GM21825 (cell line): ENCODE measurements around the gene NPHS1.
"Not testable (repeated sequence)": the region's sequence is repeated elsewhere in the genome, so short reads cannot be mapped to it uniquely, and the experiment has no call there.

Experiments used
- ATAC-seq: cut with Tn5 transposase; IDR thresholded peaks from one replicate; pipeline ENCODE4 v1.9.1; 2021; ENCODE audit warnings: mild to moderate bottlenecking, moderate library complexity; ENCODE audit not compliant: unreplicated experiment

The NPHS1 gene

GRCh38 chr19:35874392-35874930 is 22.2 kb upstream of the NPHS1 start:
- ATAC-seq: no peak

GRCh38 chr19:35872180-35872579 is 19.9 kb upstream of the NPHS1 start:
- ATAC-seq: no peak

- no peak for ATAC-seq
Measured at GRCh38 chr19:35871611-35872010, 19.3 kb upstream of the NPHS1 start.

GRCh38 chr19:35870798-35871197 is 18.5 kb upstream of the NPHS1 start:
- ATAC-seq: no peak

- ATAC-seq: not testable (repeated sequence)
Measured at GRCh38 chr19:35870124-35870736, 17.9 kb upstream of the NPHS1 start.

- no peak for ATAC-seq
Measured at GRCh38 chr19:35869327-35870123, 17.2 kb upstream of the NPHS1 start.

- ATAC-seq: no peak
Measured at GRCh38 chr19:35868823-35869326, 16.6 kb upstream of the NPHS1 start.

- no peak for ATAC-seq
Measured at GRCh38 chr19:35868172-35868822, 16.0 kb upstream of the NPHS1 start, which contains the start of gene APLP1. Gene APLP1 (plus strand): TSS chr19:35868574. CDS start chr19:35868637, 63 bp downstream.

- ATAC-seq: no peak
Measured at GRCh38 chr19:35863018-35863417, 10.7 kb upstream of the NPHS1 start.

- no peak for ATAC-seq
Measured at GRCh38 chr19:35862528-35862927, 10.2 kb upstream of the NPHS1 start.

GRCh38 chr19:35861640-35862160 is 9.4 kb upstream of the NPHS1 start:
- ATAC-seq: no peak

GRCh38 chr19:35860818-35861639 is 8.7 kb upstream of the NPHS1 start:
- no peak for ATAC-seq

- no peak for ATAC-seq
Measured at GRCh38 chr19:35860436-35860817, 8.1 kb upstream of the NPHS1 start.

- no peak for ATAC-seq
Measured at GRCh38 chr19:35859414-35859813, 7.1 kb upstream of the NPHS1 start.

- no peak for ATAC-seq
Measured at GRCh38 chr19:35858311-35858710, 6.0 kb upstream of the NPHS1 start.

- ATAC-seq: no peak
Measured at GRCh38 chr19:35856546-35857149, 4.3 kb upstream of the NPHS1 start, which contains the start of gene KIRREL2. Gene KIRREL2 (plus strand): TSS chr19:35856911. CDS start chr19:35857120, 209 bp downstream.

GRCh38 chr19:35853038-35853756 is 893 bp upstream of the NPHS1 start:
- ATAC-seq: no peak

- no peak for ATAC-seq
Measured at GRCh38 chr19:35851213-35852028, 883 bp downstream of the NPHS1 start.
